Nucleus accumbens (tissue), 56 donors: Measurements from ENCODE around the gene NFE2L3.

ENCODE experiments used
- DNase-seq, 56 donors: peaks; one replicate each; lab custom pipeline; 2025; lab: John Stamatoyannopoulos, UW

NFE2L3 gene

GRCh38 chr7:26195867-26196657 is 44.1 kb downstream of the NFE2L3 start:
- no peak for DNase-seq

DNA sequence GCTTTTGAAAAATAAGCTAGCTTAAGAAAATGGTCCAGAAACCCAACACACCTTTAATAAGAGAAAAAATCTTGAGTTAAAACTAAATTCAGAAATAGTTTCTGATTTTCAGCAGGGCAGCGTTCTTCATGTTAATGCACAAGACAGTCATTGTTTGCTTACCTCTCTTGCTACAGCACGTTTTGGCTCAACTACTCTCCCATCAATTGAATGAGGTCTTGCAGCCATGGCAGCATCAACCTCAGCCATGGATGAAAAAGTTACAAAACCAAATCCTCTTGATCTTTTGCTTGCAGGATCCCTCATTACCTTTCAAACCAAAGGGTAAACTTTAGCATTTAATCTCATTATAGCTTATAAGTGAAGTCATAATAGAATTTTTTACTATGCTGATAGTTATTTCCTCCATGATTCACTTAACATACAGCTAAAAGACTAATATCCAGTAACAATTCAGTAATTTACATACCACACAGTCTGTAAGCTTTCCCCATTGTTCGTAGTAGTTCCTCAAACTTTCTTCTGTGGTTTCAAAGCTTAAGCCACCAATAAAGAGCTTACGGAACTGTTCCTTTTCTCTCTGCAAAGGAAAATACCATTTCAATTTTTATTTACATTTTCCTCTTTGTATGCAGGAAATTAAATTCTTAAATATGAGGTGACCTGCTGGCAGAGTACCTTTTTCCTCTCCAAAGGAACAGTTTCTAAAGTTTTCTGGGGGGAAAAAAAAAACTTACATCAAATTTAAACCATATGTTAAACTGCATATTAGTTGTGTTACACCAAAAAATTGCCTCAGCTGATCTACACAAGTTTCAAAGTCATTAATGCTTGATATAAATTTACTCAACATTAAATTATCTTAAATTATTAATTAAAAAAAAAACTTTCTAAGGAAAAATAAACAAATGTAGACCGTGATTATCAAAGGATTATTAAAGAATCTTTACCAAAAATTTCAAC is 45.4 kb downstream of the NFE2L3 start:
- no peak for DNase-seq

- no peak for DNase-seq
These were observed 46.3 kb downstream of the NFE2L3 start for GRCh38 chr7:26198133-26198780.

- DNase-seq = no peak
These were observed 46.8 kb downstream of the NFE2L3 start for GRCh38 chr7:26198781-26199169.

GRCh38 chr7:26199301-26200037 is 47.5 kb downstream of the NFE2L3 start:
- DNase-seq = peak in 47 of 56 donors; percentile 15 to 83 (median 53)

GRCh38 chr7:26200038-26200443 is 48.0 kb downstream of the NFE2L3 start:
- DNase-seq = peak in 52 of 56 donors; percentile 9 to 92 (median 72)

DNA sequence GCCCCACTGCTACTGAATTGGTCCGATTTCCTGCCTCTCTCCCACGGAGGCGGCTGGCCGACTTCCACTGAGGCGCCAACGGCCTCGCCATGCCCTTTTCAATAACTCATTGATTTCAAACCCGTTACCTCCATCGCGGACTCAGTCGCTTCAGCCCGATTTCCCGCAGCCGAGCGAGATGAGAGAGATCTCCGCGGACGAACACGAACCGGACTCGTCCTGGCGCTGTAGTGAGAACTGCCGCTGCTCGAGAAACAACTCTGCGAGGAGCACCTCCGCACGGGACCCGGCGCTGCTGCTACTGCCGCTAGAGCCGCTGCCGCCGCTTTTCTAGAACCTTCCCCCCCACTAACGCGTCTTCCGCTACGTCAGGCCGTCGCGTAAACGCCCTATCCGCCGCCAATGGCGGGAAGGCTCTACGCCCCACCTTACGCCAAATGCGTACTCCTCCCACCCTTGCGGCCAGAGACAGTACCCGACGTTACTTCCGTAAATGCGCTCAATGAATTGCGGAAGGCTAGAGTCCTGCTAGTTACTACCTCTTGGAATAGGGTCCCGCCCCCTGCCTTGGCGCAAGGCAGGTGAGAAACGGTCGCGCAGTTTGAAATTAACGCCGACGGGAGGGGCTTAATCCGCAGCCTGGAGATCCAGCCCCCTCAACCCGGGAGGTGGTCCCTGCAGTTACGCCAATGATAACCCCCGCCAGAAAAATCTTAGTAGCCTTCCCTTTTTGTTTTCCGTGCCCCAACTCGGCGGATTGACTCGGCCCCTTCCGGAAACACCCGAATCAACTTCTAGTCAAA is 48.6 kb downstream of the NFE2L3 start, which contains the start of gene HNRNPA2B1:
Gene HNRNPA2B1, minus strand, starts transcription at position 303 of the 803 bp plus-strand sequence. Its CDS starts 169 bp downstream, at position 134.
- DNase-seq = peak; percentile 89 to 99 (median 96)

DNA sequence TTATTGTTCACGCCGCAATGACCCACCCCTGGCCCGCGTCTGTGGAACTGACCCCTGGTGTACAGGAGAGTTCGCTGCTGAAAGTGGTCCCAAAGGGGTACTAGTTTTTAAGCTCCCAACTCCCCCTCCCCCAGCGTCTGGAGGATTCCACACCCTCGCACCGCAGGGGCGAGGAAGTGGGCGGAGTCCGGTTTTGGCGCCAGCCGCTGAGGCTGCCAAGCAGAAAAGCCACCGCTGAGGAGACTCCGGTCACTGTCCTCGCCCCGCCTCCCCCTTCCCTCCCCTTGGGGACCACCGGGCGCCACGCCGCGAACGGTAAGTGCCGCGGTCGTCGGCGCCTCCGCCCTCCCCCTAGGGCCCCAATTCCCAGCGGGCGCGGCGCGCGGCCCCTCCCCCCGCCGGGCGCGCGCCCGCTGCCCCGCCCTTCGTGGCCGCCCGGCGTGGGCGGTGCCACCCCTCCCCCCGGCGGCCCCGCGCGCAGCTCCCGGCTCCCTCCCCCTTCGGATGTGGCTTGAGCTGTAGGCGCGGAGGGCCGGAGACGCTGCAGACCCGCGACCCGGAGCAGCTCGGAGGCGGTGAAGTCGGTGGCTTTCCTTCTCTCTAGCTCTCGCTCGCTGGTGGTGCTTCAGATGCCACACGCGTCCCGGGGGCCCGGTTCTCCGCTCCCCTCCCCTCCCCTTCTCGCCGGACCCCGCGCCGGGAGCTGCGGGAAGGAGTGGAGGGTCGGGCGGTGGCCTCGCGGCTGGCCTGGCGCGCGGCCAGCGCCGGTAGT is 49.4 kb downstream of the NFE2L3 start, which contains the start of gene CBX3:
Gene CBX3, plus strand, starts transcription at position 499 of the 772 bp plus-strand sequence. CDS start 1,254 bp downstream, outside the sequence.
- peak in 54 of 56 donors; percentile 41 to 96 (median 84) for DNase-seq

GRCh38 chr7:26202019-26202990 is 50.3 kb downstream of the NFE2L3 start:
- DNase-seq = peak in 43 of 56 donors; percentile 20 to 82 (median 62)

- DNase-seq = no peak
These were observed 51.0 kb downstream of the NFE2L3 start for GRCh38 chr7:26203016-26203415.

DNA sequence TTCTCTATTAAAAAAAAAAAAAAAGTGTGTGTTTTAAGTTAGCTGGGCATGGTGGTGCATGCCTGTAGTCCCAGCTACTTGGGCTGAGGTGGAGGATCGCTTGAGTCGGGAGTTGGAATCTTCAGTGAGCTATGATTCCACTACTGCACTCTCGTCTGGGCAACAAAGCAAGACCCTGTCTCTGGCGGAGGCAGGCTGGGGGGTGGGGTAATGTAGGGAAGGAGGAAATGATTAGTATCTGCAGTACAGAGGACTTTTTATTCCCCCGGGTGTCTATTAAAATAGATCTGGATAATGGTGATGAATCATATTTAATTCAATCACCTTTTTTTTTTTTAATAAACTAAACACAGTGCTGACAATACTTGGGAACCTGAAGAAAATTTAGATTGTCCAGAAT is 56.0 kb downstream of the NFE2L3 start:
- peak in 9 of 56 donors; percentile 3 to 24 (median 8) for DNase-seq

GRCh38 chr7:26212921-26213718 is 61.1 kb downstream of the NFE2L3 start:
- no peak for DNase-seq

GRCh38 chr7:26213807-26214515 is 62.0 kb downstream of the NFE2L3 start:
- DNase-seq = no peak

DNA sequence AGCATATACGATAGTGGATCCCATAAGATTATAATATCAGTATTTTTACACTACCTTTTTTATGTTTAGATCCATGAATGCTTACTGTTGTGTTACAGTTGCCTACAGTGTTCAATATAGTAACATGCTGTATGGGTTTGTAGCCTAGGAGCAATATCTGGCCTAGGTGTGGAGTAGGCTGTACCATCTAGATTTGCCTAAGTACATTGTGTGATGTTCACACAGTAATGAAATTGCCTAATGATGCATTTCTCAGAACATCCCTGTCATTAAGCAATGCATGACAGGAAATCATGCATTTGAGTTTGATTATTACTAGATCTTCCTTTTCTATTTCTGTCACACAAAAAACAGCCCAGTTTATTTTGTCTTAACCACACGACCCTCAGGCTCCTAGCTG is 64.1 kb downstream of the NFE2L3 start:
- DNase-seq = no peak

- DNase-seq = no peak
These were observed 72.4 kb downstream of the NFE2L3 start for GRCh38 chr7:26224359-26224758.
